Erythroblast (primary cell): ENCODE data around the gene MAGEA4.

Source experiments
- GATA1 ChIP-seq: IDR thresholded peaks from 2 replicates; pipeline ENCODE4 v1.6.1; 2011; ENCODE audit warnings: low read depth, mild to moderate bottlenecking, control low read depth, low read length, moderate library complexity
- POLR2A ChIP-seq: IDR thresholded peaks from 2 replicates; pipeline ENCODE4 v1.6.1; 2011; ENCODE audit warnings: mild to moderate bottlenecking, low read length

GRCh38 chrX:151902813-151903591 lies 9.7 kb upstream of the MAGEA4 start:
- no peak for TF ChIP-seq POLR2A
- TF ChIP-seq GATA1, result no peak
